Hepatocyte (in vitro differentiated cells): ENCODE results near the gene TMPO.

Experiments
- CTCF ChIP-seq: fragments of 200-600 bp; sonication (generic); IDR thresholded peaks from 2 replicates; pipeline ENCODE4 v1.5.1; 2016; ENCODE audit warnings: antibody characterized with exemption, mild to moderate bottlenecking; ENCODE audit not compliant: poor library complexity
- EZH2 ChIP-seq: fragments of 200-600 bp; sonication (generic); IDR thresholded peaks from 2 replicates; pipeline ENCODE4 v1.6.1; 2016; ENCODE audit warnings: antibody characterized with exemption, mild to moderate bottlenecking, borderline replicate concordance
- EZH2phosphoT487 ChIP-seq: fragments of 200-600 bp; sonication (generic); IDR thresholded peaks from one replicate; pipeline ENCODE4 v1.6.1; 2018; ENCODE audit warnings: antibody characterized with exemption, mild to moderate bottlenecking, low read depth, moderate library complexity; ENCODE audit not compliant: unreplicated experiment, severe bottlenecking

GRCh38 chr12:98533723-98534251, 18.4 kb downstream of the TMPO start:
- TF ChIP-seq CTCF (no peak), EZH2phosphoT487 (no peak), EZH2 (no peak)
